SK-N-SH treated with all-trans-retinoic acid at 6 μM for 48 hours (cell line): Measurements from ENCODE around the gene ADAMTS20.

Experiments
- ATAC-seq: fragments of 200-7000 bp; cut with Tn5 transposase; 3 replicates; pipeline ENCODE4 v1.9.1; 2020; ENCODE audit warnings: mild to moderate bottlenecking, moderate library complexity
- ARNTL ChIP-seq: fragments of 450-650 bp; formaldehyde crosslinking; IDR thresholded peaks from 2 replicates; pipeline ENCODE4 v1.5.0; 2020; ENCODE audit warnings: low read depth, mild to moderate bottlenecking, moderate library complexity, borderline replicate concordance
- BACH2 ChIP-seq: fragments of 250-450 bp; sonication (Bioruptor Pico); IDR thresholded peaks from 2 replicates; pipeline ENCODE4 v1.9.0; 2021; ENCODE audit warnings: mild to moderate bottlenecking, borderline replicate concordance
- CREB5 ChIP-seq: fragments of 250-450 bp; sonication (Bioruptor Pico); IDR thresholded peaks from 2 replicates; pipeline ENCODE4 v1.5.1; 2020; ENCODE audit warnings: low read depth, mild to moderate bottlenecking, moderate library complexity
- CSDC2 ChIP-seq: fragments of 250-450 bp; sonication (Bioruptor Pico); IDR thresholded peaks from 2 replicates; pipeline ENCODE4 v1.5.0; 2020; ENCODE audit warnings: mild to moderate bottlenecking, moderate library complexity
- ESRRG ChIP-seq: fragments of 250-450 bp; sonication (Bioruptor Pico); IDR thresholded peaks from 2 replicates; pipeline ENCODE4 v1.6.1; 2021; ENCODE audit warnings: mild to moderate bottlenecking
- GLIS3 ChIP-seq: fragments of 250-450 bp; sonication (Bioruptor Pico); IDR thresholded peaks from 2 replicates; pipeline ENCODE4 v1.5.0; 2020; ENCODE audit warnings: mild to moderate bottlenecking, moderate library complexity
- ISL1 ChIP-seq: fragments of 250-450 bp; sonication (Bioruptor Pico); IDR thresholded peaks from 2 replicates; pipeline ENCODE4 v2.1.2; 2022; ENCODE audit warnings: mild to moderate bottlenecking, moderate library complexity
- OSR1 ChIP-seq: fragments of 250-450 bp; sonication (Bioruptor Pico); IDR thresholded peaks from 2 replicates; pipeline ENCODE4 v1.8.0; 2022; ENCODE audit warnings: moderate library complexity, mild to moderate bottlenecking, inconsistent platforms
- PATZ1 ChIP-seq: fragments of 250-450 bp; sonication (Bioruptor Pico); IDR thresholded peaks from 2 replicates; pipeline ENCODE4 v1.8.0; 2020; ENCODE audit warnings: mild to moderate bottlenecking, moderate library complexity, borderline replicate concordance
- POU6F1 ChIP-seq: fragments of 250-450 bp; sonication (Bioruptor Pico); IDR thresholded peaks from 2 replicates; pipeline ENCODE4 v1.8.0; 2021; ENCODE audit warnings: low read depth, mild to moderate bottlenecking, moderate library complexity, borderline replicate concordance
- PPARA ChIP-seq: fragments of 250-450 bp; sonication (Bioruptor Pico); IDR thresholded peaks from 2 replicates; pipeline ENCODE4 v1.5.0; 2020; ENCODE audit warnings: mild to moderate bottlenecking, borderline replicate concordance
- RARB ChIP-seq: fragments of 250-450 bp; sonication (Bioruptor Pico); IDR thresholded peaks from 2 replicates; pipeline ENCODE4 v1.8.0; 2021; ENCODE audit warnings: mild to moderate bottlenecking, moderate library complexity
- SNAI2 ChIP-seq: fragments of 250-450 bp; sonication (Bioruptor Pico); IDR thresholded peaks from 2 replicates; pipeline ENCODE4 v1.5.0; 2020; ENCODE audit warnings: mild to moderate bottlenecking, moderate library complexity
- TCF4 ChIP-seq: fragments of 250-450 bp; sonication (Bioruptor Pico); IDR thresholded peaks from 2 replicates; pipeline ENCODE4 v1.8.0; 2021; ENCODE audit warnings: mild to moderate bottlenecking, moderate library complexity, borderline replicate concordance
- TOX ChIP-seq: fragments of 250-450 bp; sonication (Bioruptor Pico); IDR thresholded peaks from 2 replicates; pipeline ENCODE4 v1.8.0; 2021; ENCODE audit warnings: mild to moderate bottlenecking, moderate library complexity, borderline replicate concordance
- TSHZ2 ChIP-seq: fragments of 250-450 bp; sonication (Bioruptor Pico); IDR thresholded peaks from 2 replicates; pipeline ENCODE4 v1.5.0; 2020; ENCODE audit warnings: mild to moderate bottlenecking, moderate library complexity
- ZC3H10 ChIP-seq: fragments of 250-450 bp; sonication (Bioruptor Pico); IDR thresholded peaks from 2 replicates; pipeline ENCODE4 v1.5.1; 2021; ENCODE audit warnings: mild to moderate bottlenecking, moderate library complexity
- ZFP3 ChIP-seq: fragments of 250-450 bp; sonication (Bioruptor Pico); IDR thresholded peaks from 2 replicates; pipeline ENCODE4 v1.5.0; 2020; ENCODE audit warnings: mild to moderate bottlenecking, moderate library complexity
- ZFP30 ChIP-seq: fragments of 450-650 bp; formaldehyde crosslinking; IDR thresholded peaks from 2 replicates; pipeline ENCODE4 v1.5.0; 2022; ENCODE audit warnings: mild to moderate bottlenecking, moderate library complexity
- ZNF565 ChIP-seq: fragments of 450-650 bp; formaldehyde crosslinking; conservative IDR thresholded peaks from 2 replicates; pipeline ENCODE4 v1.5.0; 2020; ENCODE audit warnings: low read depth, mild to moderate bottlenecking, moderate library complexity
- ZNF70 ChIP-seq: fragments of 450-650 bp; formaldehyde crosslinking; IDR thresholded peaks from 2 replicates; pipeline ENCODE4 v1.5.0; 2020; ENCODE audit warnings: mild to moderate bottlenecking, moderate library complexity
- ZNF8 ChIP-seq: fragments of 450-650 bp; formaldehyde crosslinking; IDR thresholded peaks from 2 replicates; pipeline ENCODE4 v1.5.0; 2020; ENCODE audit warnings: mild to moderate bottlenecking, moderate library complexity

The ADAMTS20 gene

GRCh38 chr12:43406801-43407200 is 145.2 kb downstream of the ADAMTS20 start:
- ATAC-seq, result no peak
- no peak for TF ChIP-seq ZNF70 (CRISPR knock-in tag)
- TF ChIP-seq CREB5 (CRISPR knock-in tag), result no peak
- TF ChIP-seq BACH2 (CRISPR knock-in tag), result no peak
- no peak for TF ChIP-seq TSHZ2
- no peak for TF ChIP-seq RARB (CRISPR knock-in tag)
- no peak for TF ChIP-seq SNAI2
- TF ChIP-seq ISL1 (CRISPR knock-in tag), result no peak
- no peak for TF ChIP-seq ZNF565
- no peak for TF ChIP-seq PATZ1 (CRISPR knock-in tag)
- no peak for TF ChIP-seq GLIS3 (CRISPR knock-in tag)
- no peak for TF ChIP-seq PPARA (CRISPR knock-in tag)
- TF ChIP-seq ZFP30, result no peak
- no peak for TF ChIP-seq ZC3H10
- TF ChIP-seq ZNF8 (CRISPR knock-in tag), result no peak
- TF ChIP-seq TCF4 (CRISPR knock-in tag), result no peak

- TF ChIP-seq PPARA (CRISPR knock-in tag), result no peak
- no peak for TF ChIP-seq SNAI2
- TF ChIP-seq TSHZ2, result no peak
- TF ChIP-seq TCF4 (CRISPR knock-in tag), result no peak
- no peak for TF ChIP-seq OSR1 (CRISPR knock-in tag)
These were observed 149.6 kb downstream of the ADAMTS20 start for GRCh38 chr12:43402436-43402835.

GRCh38 chr12:43401096-43401495 is 150.9 kb downstream of the ADAMTS20 start:
- TF ChIP-seq GLIS3 (CRISPR knock-in tag), result no peak
- TF ChIP-seq PPARA (CRISPR knock-in tag), result no peak
- no peak for TF ChIP-seq ZNF565
- no peak for ATAC-seq

More at GRCh38 chr12:43402436-43402835, 149.6 kb downstream of the ADAMTS20 start:
- ATAC-seq, result no peak

GRCh38 chr12:43396671-43397070 is 155.3 kb downstream of the ADAMTS20 start:
- no peak for ATAC-seq
- TF ChIP-seq ARNTL (no peak), POU6F1 (CRISPR knock-in tag) (no peak), BACH2 (CRISPR knock-in tag) (no peak), SNAI2 (no peak), RARB (CRISPR knock-in tag) (no peak), CSDC2 (CRISPR knock-in tag) (no peak), ZC3H10 (no peak), TSHZ2 (no peak), ZFP3 (CRISPR knock-in tag) (no peak), CREB5 (CRISPR knock-in tag) (no peak), ZNF70 (CRISPR knock-in tag) (no peak), ISL1 (CRISPR knock-in tag) (no peak), ESRRG (CRISPR knock-in tag) (no peak), TOX (CRISPR knock-in tag) (no peak)
